CD4-positive, alpha-beta T cell treated with Interleukin-2 at 100 ng/mL for 4 hours (primary cell): ENCODE results near the gene ORM2.

Experiments
- DNase-seq: peaks from one replicate; pipeline ENCODE4 v3.0.0-alpha.2; 2020; ENCODE audit warnings: low spot score

ORM2 gene

DNA sequence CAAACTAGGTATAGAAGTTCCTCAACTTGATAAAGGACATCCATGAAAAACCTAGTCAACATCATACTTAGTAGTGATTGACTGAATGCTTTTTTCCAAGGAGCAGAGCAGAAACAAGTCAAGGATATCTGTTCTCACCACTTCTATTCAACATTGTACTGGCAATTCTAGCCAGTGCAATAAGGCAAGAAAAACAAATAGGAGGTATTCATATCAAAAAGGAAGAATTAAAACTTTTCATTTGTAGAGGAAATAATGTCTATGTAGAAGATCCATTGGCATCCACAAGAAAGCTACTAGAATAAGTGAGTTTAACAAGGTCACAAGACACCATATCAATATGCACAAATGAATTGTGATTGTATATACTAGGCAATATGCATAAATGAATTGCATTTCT is 35.0 kb upstream of the ORM2 start:
- no peak for DNase-seq

DNA sequence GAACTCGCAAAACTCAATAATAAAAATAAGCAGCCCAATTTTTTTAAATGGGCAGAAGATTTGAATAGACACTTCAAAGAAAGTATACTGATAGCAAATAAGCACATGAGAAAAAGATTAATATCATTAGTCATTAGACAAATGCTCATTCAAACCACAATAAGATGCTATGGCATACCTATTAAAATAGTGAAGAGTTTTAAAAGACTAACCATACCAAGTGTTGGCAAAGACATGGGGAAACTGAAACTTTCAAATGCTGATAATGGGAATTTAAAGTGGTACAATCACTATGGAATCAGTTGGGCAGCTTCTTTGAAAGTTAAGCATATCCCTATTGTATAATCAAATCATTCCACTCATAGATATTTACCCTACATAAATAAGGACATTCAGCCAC is 33.3 kb upstream of the ORM2 start:
- DNase-seq = no peak

- no peak for DNase-seq
Observed at GRCh38 chr9:114299286-114300152, 30.1 kb upstream of the ORM2 start.

GRCh38 chr9:114300153-114300845 is 29.4 kb upstream of the ORM2 start:
- DNase-seq = no peak

- no peak for DNase-seq
Observed at GRCh38 chr9:114300846-114301797, 28.5 kb upstream of the ORM2 start.

GRCh38 chr9:114301798-114302565 is 27.7 kb upstream of the ORM2 start:
- no peak for DNase-seq

DNA sequence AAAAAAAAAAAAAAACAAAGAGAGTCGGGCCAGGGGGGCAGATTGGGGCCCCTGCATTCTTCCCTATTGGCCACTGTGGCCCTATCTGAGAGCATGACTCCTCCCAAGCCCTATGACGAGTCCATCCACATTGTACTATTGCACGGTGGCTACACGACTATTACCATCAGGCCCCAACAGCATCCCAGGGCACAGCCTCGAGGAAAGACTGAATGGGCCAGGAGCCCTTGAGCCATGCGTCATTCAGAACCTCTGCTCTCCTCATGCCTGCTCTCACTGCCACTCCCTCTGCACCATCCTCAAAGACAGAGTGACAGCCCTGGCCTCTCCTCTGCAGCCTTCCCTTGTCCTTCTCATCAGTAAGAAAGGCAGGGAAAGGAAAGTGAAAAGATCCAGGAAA is 26.9 kb upstream of the ORM2 start:
- DNase-seq = no peak

GRCh38 chr9:114303571-114303970 is 26.1 kb upstream of the ORM2 start:
- no peak for DNase-seq

GRCh38 chr9:114303977-114304376 is 25.7 kb upstream of the ORM2 start:
- DNase-seq = no peak

DNA sequence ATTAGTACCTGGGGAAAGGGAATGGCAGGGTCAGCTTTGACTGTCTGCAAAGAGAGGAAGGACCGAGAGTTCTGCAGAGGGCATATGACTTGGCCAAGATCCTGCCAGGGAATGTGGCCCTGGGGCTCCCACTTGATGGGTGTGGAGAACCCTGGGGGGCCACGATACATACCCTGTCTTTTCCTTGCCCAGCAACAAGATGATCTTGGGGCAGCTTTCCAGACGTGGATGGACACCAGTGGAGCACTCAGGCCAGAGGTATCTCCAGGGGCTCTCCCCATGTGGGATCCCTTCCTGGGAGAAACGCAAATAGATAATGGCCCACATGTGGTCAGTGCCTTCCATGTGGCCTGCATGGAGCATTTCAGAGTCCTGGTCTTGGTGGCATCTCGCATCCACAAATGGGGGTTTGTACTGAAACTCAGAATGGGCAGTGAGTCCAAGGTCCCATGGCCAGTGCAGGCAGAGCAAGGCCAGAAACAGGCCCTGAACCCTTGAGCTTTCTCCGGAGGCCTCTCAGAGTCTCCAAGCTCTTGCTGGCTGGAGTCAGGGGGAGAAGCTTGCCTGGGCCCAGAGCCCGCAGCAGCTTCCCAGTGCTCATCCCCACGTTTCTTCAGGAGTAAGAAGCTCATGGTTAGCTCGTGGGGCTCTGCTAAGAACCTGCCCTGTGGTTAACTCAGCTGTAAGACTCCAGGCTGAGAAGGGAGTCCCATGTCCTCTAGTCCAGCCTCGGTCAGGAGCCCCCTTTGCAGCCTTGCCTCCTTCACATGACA is 25.1 kb upstream of the ORM2 start:
- DNase-seq = no peak

DNA sequence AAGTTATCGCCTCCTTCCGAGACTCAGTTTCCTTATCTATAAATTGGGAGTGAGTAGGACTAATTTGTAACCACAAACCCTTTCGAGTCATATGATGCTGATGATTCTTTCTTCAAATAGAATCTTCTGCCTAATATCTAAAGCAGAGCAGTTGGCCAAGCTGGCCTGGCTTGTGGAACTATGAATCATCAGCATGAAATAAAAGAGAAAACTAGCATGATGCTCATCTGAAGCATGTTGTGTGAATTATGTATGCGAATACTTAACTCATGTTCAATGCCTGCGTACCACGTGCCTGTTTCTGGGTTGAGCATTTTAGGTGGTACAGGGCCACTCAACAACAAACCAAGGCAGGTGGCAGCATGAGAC is 21.8 kb upstream of the ORM2 start:
- no peak for DNase-seq

DNA sequence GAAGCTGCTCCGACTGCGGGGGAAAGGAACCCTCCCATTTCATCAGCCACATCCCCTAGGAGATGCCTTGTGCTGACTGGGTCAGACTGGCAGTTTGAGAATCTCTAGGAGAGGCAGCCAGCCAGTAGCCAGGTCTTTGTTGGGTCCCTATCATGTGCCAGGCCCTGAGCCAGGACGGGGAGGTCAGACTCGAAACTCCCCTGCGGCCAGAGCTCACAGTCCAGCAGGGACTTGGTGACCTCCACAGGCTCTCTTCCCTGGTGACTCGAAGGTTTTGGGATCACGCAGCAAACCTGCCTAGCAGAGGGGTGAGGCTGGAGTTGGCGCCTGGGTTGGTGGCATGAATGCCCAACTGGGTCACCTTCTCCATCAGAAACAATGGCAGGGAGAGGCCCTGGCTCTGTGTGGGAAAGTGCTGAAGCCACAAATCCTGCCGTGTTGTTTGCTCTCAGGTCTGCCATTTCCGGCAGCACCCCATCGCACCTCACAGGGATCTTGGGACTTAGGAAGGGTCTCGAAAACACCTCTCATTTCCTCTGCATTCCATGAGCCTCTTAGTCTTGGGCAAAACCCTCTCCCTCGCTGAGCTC is 21.2 kb upstream of the ORM2 start:
- DNase-seq = no peak

GRCh38 chr9:114309096-114309495 is 20.6 kb upstream of the ORM2 start:
- no peak for DNase-seq

- DNase-seq = no peak
Observed at GRCh38 chr9:114310471-114311450, 18.9 kb upstream of the ORM2 start.

DNA sequence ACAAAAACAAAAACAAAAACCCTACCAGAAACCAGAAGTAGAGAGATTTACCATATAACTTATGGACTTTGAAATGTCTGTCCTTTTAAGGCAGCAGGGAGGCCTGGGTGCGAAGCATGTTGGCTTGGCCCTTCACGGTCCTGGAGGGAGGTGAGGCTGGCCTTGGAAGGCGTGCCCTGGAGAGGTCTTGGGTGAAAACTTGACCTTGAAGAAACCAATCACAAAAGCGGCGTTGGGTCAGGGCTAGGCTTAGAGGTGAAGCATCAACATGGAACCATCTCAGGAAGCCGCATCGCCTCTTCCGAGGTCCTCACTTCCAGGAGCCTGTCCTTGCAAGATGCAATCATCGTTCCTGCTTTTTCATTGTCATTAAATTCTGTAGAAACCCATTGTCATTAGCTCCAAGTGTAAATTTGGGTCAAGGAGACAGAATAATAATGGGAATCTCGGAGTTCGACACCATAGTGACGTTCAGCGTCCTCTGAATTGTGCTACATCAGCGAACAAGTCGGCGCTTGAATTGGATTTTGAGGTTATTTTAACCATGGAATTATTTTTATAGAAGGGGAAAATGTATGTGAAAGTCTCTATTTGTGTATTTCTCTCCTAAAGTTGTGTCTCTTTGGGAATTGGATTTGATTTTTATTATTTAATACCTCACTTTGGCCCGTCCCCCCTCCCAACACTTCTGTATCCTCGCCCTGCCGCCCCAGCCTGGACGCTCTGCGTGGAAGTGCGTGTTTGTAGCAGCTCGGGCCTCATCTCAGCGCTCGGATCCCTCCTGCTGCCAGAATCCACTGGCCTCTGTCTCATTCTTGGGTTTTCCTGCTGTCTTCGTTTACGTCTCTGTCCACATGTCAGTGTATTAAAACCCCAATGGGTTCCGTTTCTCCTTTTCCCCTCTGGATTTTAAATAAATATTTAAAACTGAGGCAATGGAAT is 17.8 kb upstream of the ORM2 start:
- DNase-seq = no peak

DNA sequence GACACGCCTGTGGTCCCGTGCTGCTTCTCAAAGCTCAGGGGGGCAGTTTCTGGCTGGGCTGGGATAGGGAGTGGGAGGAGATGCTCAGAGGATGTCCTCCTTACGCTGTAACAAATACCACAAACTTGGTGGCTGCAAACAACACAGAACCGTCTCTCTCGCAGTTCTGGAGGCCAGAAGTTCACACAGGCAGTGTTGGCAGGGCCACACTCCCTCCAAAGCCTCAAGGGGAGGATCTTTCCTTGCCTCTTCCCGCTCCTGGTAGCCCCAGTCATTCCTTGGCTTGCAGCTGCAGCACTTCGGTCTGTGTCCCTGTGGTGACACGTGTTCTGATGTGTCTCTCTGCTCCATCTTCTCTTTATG is 17.2 kb upstream of the ORM2 start:
- no peak for DNase-seq

GRCh38 chr9:114313186-114313585 is 16.5 kb upstream of the ORM2 start:
- DNase-seq = no peak

DNA sequence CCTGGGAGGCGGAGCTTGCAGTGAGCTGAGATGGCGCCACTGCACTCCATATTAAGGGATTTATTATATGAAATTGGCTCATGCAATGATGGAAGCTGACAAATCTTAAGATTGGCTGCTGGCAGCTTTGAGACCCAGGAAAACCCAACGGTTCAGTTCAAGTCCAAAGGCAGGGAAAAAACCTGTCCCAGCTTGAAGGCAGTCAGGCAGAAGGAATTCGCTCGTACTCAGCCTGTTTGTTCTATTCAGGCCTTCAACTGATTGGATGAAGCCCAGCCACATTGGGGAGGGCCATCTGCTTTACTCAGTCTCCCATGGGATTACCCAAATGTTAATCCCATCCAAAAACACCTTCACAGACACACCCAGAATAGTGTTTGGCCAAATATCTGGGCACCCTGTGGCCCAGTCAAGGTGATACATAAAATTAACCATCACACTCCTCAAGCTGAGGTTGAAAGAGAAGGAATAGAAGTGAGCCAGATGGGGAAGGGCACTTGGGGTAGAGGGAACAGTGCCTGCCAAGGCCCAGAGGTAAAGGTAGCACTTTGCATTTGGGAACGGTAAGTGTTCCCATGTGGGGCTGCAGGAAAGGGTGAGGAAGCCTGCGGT is 15.3 kb upstream of the ORM2 start:
- DNase-seq = no peak
